Endodermal cell (in vitro differentiated cells): ENCODE measurements around the gene OR13A1. TPM values are rescaled to one million over a fixed set of nuclear protein-coding genes. Genes with fewer than 3 reads are reported as not detected.
"Not testable (repeated sequence)": the region's sequence is repeated elsewhere in the genome, so short reads cannot be mapped to it uniquely, and the experiment has no call there.

Experiments
- DNase-seq: peaks from one replicate; pipeline ENCODE4 v3.0.0-alpha.2; 2017
- H3K27ac ChIP-seq: 2 replicates; pipeline ENCODE4 v1.5.1; 2013; ENCODE audit warnings: mild to moderate bottlenecking, low read depth, low read length, moderate library complexity
- H3K27me3 ChIP-seq: 2 replicates; pipeline ENCODE4 v1.6.1; 2013; ENCODE audit warnings: mild to moderate bottlenecking, low read length, moderate library complexity; ENCODE audit not compliant: insufficient read depth, control insufficient read depth, poor library complexity, severe bottlenecking
- H3K36me3 ChIP-seq: 2 replicates; pipeline ENCODE4 v1.7.0; 2013; ENCODE audit warnings: mild to moderate bottlenecking, low read length, moderate library complexity; ENCODE audit not compliant: control insufficient read depth, insufficient read depth
- H3K4me1 ChIP-seq: one replicate; pipeline ENCODE4 v1.7.0; 2013; ENCODE audit warnings: low read length; ENCODE audit not compliant: control insufficient read depth, insufficient read depth
- H3K4me3 ChIP-seq: 2 replicates; pipeline ENCODE4 v1.5.1; 2013; ENCODE audit warnings: mild to moderate bottlenecking, low read length, moderate library complexity
- H3K9ac ChIP-seq: 2 replicates; pipeline ENCODE4 v1.6.1; 2013; ENCODE audit warnings: mild to moderate bottlenecking, low read length, moderate library complexity; ENCODE audit not compliant: poor library complexity, severe bottlenecking; ENCODE audit errors: extremely low read depth
- H3K9me3 ChIP-seq: 2 replicates; pipeline ENCODE4 v1.6.1; 2013; ENCODE audit warnings: mild to moderate bottlenecking, low read length, moderate library complexity; ENCODE audit not compliant: control insufficient read depth
- H3K27ac Mint-ChIP-seq: 2 replicates; pipeline ENCODE4 v1.8.0; 2020; ENCODE audit warnings: mixed read lengths
- H3K27me3 Mint-ChIP-seq: 2 replicates; pipeline ENCODE4 v1.8.0; 2021; ENCODE audit warnings: mild to moderate bottlenecking, mixed read lengths; ENCODE audit not compliant: insufficient read depth
- H3K36me3 Mint-ChIP-seq: 2 replicates; pipeline ENCODE4 v1.8.0; 2020; ENCODE audit warnings: low read depth, mixed read lengths
- H3K4me1 Mint-ChIP-seq: 2 replicates; pipeline ENCODE4 v1.8.0; 2020; ENCODE audit warnings: mixed read lengths
- H3K4me3 Mint-ChIP-seq: 2 replicates; pipeline ENCODE4 v1.8.0; 2020; ENCODE audit warnings: mild to moderate bottlenecking, moderate library complexity, mixed read lengths
- H3K9me3 Mint-ChIP-seq: 2 replicates; pipeline ENCODE4 v1.8.0; 2020; ENCODE audit warnings: mild to moderate bottlenecking, mixed read lengths
- CTCF ChIP-seq: fragments of 200-600 bp; sonication (generic); conservative IDR thresholded peaks from 2 replicates; pipeline ENCODE4 v1.5.0; 2021; ENCODE audit warnings: antibody characterized with exemption, mild to moderate bottlenecking
- WGBS, 2 experiments: methylation state at CpG; one replicate each; pipeline versions ENCODE4 v1.1.5 to v1.1.7; 2013; ENCODE audit warnings: missing lambda C conversion rate in 2 of 2, mixed read lengths in 1 of 2; ENCODE audit not compliant: insufficient coverage in 1 of 2, insufficient read length in 1 of 2; 5-methylcytosine and 5-hydroxymethylcytosine counted together
- total RNA-seq, 2 donors: library from RNA; stranded (reverse); fragmentation: NEBNext Ultra II Directional in 1 of 2; extraction: Animal tissue kit (Norgen Biotek cat#: 25700) in 1 of 2; gene quantifications; 2 replicates in 1 of 2; 3 replicates in 1 of 2; pipeline ENCODE4 v1.2.1, GENCODE V29; 2021

OR13A1 gene
- total RNA-seq, 2 donors from 2014 or later = 0.31 TPM; not detected in 1

- Histone ChIP-seq H3K9ac (no peak overlapping the region), H3K9me3 (no peaks in the 10 kb centered on the region), H3K4me1 (no peaks in the 10 kb centered on the region), H3K36me3 (no peaks in the 10 kb centered on the region), H3K27me3 (no peaks in the 10 kb centered on the region), H3K4me3 (no peak overlapping the region), H3K27ac (no peak overlapping the region)
- Mint-ChIP-seq H3K4me3 (no peak overlapping the region), H3K9me3 (peaks cover 5% of the 10 kb centered on the region), H3K27me3 (peaks cover 5% of the 10 kb centered on the region), H3K27ac (no peak overlapping the region), H3K36me3 (no peaks in the 10 kb centered on the region), H3K4me1 (peaks cover 9% of the 10 kb centered on the region)
- DNase-seq = no peak
- 88 to 95% methylated on average over 3 of the region's 3 CpGs for WGBS, 2 experiments
- no peak for TF ChIP-seq CTCF
Measured at GRCh38 chr10:45354261-45354660, 38.9 kb upstream of the OR13A1 start.

GRCh38 chr10:45353186-45353585 lies 37.8 kb upstream of the OR13A1 start:
- no peak overlapping the region for H3K4me3 ChIP-seq
- no peaks in the 10 kb centered on the region for H3K27me3 ChIP-seq
- H3K36me3 ChIP-seq = no peaks in the 10 kb centered on the region
- TF ChIP-seq CTCF = no peak
- no peak overlapping the region for H3K9ac ChIP-seq
- no peak for DNase-seq
- H3K27me3 Mint-ChIP-seq = peaks cover 5% of the 10 kb centered on the region
- no peak overlapping the region for H3K4me3 Mint-ChIP-seq
- H3K9me3 ChIP-seq = no peaks in the 10 kb centered on the region
- peaks cover 3% of the 10 kb centered on the region for H3K36me3 Mint-ChIP-seq
- no peak overlapping the region for H3K27ac ChIP-seq
- 93% methylated on average over 1 of the region's 1 CpG; no CpG with 5 or more reads in 1 of the 2 experiments for WGBS, 2 experiments
- H3K4me1 ChIP-seq = no peaks in the 10 kb centered on the region
- H3K27ac Mint-ChIP-seq = no peak overlapping the region
- H3K4me1 Mint-ChIP-seq = peaks cover 1% of the 10 kb centered on the region
- H3K9me3 Mint-ChIP-seq = peaks cover 8% of the 10 kb centered on the region

GRCh38 chr10:45348196-45348765 lies 32.9 kb upstream of the OR13A1 start:
- H3K27ac ChIP-seq, H3K4me3 Mint-ChIP-seq, H3K27me3 Mint-ChIP-seq, DNase-seq, H3K4me3 ChIP-seq, H3K9me3 ChIP-seq, H3K9ac ChIP-seq, H3K36me3 Mint-ChIP-seq, H3K4me1 ChIP-seq, H3K27me3 ChIP-seq, H3K27ac Mint-ChIP-seq, H3K4me1 Mint-ChIP-seq, H3K36me3 ChIP-seq: not testable (repeated sequence)
- peaks cover 41% of the 10 kb centered on the region for H3K9me3 Mint-ChIP-seq
- 89 to 100% methylated on average over 2 to 24 of the region's 31 CpGs for WGBS, 2 experiments

GRCh38 chr10:45347464-45347863 lies 32.1 kb upstream of the OR13A1 start:
- H3K36me3 ChIP-seq, H3K4me1 Mint-ChIP-seq, DNase-seq, H3K4me1 ChIP-seq, H3K27ac ChIP-seq, H3K27me3 ChIP-seq, H3K9me3 ChIP-seq, H3K9ac ChIP-seq, H3K36me3 Mint-ChIP-seq, H3K27ac Mint-ChIP-seq, H3K4me3 ChIP-seq, H3K4me3 Mint-ChIP-seq: not testable (repeated sequence)
- Mint-ChIP-seq H3K27me3 (peaks cover 12% of the 10 kb centered on the region), H3K9me3 (peaks cover 47% of the 10 kb centered on the region)
- 92 to 99% methylated on average over 9 to 20 of the region's 20 CpGs for WGBS, 2 experiments

- Mint-ChIP-seq H3K9me3 (peaks cover 53% of the 10 kb centered on the region), H3K27me3 (peaks cover 12% of the 10 kb centered on the region)
- not testable (repeated sequence) for H3K9ac ChIP-seq, H3K36me3 Mint-ChIP-seq, H3K27ac Mint-ChIP-seq, H3K27ac ChIP-seq, DNase-seq, H3K4me1 ChIP-seq, H3K36me3 ChIP-seq, H3K4me1 Mint-ChIP-seq, H3K4me3 ChIP-seq, H3K9me3 ChIP-seq, H3K27me3 ChIP-seq, H3K4me3 Mint-ChIP-seq
- WGBS, 2 experiments = 84 to 85% methylated on average over 14 to 22 of the region's 24 CpGs
Measured at GRCh38 chr10:45346652-45347335, 31.4 kb upstream of the OR13A1 start.
